Activated T-cell treated with anti-CD3 and anti-CD28 coated beads for 24 hours (primary cell): ENCODE data around the gene GABBR2.
"Not testable (repeated sequence)": the region's sequence is repeated elsewhere in the genome, so short reads cannot be mapped to it uniquely, and the experiment has no call there.

ENCODE experiments used
- DNase-seq: peaks from one replicate; pipeline ENCODE4 v3.0.0-alpha.2; 2020; ENCODE audit warnings: low read depth

The GABBR2 gene

DNA sequence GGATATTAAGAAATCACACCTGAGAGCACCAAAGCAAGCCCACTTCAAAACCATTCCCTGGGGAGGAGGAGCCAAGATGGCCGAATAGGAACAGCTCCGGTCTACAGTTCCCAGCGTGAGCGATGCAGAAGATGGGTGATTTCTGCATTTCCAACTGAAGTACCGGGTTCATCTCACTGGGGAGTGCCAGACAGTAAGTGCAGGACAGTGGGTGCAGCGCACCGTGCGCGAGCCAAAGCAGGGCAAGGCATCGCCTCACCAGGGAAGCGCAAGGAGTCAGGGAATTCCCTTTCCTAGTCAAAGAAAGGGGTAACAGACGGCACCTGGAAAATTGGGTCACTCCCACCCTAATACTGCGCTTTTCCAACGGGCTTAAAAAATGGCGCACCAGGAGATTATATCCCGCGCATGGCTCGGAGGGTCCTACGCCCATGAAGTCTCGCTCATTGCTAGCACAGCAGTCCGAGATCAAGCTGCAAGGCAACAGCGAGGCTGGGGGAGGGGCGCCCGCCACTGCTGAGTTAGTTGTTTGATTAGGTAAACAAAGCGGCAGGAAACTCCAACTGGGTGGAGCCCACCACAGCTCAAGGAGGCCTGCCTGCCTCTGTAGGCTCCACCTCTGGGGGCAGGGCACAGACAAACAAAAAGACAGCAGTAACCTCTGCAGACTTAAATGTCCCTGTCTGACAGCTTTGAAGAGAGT lies 200.4 kb downstream of the GABBR2 start:
- not testable (repeated sequence) for DNase-seq

DNA sequence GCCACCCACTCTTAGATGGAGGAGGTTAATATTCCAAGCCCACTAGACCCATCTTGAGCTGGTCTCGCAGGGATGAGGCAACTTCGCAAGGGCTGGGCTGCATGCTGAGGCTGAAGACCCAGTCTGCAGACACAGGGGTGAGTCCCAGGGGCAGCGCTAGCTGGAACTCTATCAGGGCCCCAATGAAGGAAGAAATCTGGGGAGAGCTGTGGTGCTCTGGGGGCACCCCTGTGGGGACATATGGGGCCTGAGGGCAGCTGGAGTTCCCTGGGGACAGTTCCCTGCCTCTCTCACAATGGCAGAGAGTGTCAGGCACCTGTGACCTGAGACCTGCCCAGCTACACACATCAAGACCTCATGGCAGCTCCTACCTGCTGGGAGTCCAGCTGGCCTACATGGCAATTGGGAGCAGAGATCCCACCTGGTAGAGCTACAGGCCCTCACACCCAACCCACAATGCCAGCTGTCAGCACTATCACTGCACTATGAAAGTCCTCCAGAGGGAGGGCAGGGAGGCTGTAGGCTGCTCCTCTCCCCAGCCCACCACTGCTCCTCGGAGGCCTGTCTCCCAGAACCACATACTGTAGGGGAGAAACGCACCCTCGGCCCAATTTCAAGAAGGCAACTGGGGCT lies 202.2 kb downstream of the GABBR2 start:
- no peak for DNase-seq

DNA sequence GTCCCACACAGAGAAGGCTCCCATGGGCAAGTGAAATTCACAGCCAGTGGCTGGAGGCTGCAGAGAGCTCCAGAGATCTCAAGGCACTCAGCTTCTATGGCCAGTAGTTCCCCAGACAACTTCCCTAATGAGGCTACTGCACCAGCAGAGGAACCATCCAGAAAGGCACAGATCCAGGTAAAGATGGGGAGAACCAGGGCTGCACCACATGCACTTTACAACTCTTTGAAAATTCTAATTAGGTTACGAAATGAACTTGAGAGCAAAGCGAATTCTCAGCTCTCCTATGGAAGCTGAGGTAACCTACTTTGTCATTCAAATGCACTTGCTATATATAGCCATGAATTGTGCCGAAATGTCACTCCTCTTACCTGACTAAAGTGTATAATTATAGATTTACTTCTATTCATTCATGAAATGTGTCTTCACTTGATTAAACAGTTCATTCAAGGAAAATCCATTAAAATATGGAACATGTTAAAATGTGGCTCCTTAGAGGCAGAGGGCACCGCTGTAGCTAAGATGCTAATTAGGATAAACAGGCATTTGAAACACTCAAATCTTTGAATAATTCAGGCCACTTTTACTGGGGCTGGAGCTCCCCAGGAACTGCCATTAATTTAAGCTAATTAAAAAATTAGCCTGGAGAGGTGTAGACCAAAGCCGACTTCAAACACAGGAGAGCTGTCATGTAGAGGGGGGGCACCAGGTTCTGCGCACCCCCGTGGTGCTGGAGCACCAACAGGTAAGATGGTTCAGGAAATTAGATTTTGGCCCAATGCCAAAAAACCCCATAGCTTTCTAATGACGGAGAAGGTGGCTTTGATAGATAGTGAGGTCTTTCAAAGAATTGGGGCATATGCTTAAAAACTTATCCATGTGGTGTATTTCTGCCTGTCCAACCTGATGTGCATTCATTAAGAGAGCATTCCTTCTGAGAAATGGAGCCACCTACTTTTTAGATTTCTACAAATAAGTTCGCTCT lies 204.1 kb downstream of the GABBR2 start:
- no peak for DNase-seq

DNA sequence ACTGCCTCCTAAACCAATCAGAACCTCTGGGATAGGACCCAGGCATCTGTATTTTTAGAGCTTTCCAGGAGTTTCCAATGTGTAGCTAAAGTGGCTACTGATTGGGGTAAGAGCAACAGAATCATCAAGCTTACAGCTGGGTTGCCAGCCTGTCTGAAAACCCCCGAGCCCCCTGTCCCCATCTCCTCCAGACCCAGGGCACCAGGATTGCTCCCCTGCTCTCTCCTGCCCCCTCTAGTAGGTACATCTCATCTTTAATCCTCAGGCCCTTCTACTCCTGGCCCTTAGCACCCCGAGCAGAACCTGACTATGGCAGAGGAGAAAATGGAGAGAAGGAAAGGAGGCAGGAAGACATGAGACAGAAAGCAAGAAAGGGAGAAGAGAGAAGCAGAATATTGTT lies 204.9 kb downstream of the GABBR2 start:
- no peak for DNase-seq

DNA sequence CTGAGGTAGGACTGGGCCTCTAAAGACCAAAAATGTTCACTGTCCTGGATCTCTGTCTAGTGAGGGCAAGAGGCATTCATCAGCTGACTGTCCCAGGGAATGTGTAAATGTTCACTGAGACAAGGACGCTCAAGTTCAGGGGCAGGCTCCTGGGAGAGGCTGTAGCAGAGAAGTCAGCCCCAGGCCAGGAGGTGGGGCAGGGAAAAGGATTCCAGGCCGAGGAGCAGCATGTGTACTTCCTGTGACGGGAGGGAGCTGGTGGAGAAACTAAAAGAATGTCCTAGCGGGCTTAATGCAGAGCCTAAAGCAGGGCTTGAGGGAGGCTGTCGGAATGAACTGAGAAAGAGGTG lies 205.8 kb downstream of the GABBR2 start:
- DNase-seq: no peak

DNA sequence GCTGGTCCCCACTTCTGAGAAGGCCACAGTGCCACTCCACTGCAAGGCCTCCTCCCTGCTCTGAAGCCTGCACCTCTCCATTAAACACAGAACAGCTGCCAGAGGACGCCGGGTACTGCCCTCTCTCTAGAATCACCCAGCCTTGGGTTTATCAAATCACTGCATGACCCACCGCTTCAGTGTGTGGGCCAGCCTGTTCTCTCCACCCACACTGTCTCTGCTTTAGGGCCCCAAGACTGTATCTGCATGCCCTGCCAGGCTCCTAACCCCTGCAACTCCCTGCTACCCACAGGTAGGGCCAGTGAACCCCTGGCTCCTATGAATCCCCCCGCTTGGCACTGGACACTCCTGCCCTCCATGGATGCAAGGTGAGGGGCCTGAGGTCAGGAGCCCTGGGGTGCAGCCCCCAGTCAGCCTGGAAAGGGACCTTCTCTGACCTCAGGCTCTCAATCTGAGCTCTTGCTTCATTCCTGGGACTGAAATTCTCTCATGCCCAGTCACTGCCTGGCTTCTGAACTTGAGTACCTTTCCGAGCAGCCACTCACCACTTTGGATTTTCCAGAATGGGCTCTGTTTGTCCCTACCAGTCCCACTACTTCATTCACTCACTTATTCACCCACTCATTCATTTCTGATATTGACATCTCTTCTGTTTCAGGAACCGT lies 206.3 kb downstream of the GABBR2 start:
- DNase-seq: no peak

DNA sequence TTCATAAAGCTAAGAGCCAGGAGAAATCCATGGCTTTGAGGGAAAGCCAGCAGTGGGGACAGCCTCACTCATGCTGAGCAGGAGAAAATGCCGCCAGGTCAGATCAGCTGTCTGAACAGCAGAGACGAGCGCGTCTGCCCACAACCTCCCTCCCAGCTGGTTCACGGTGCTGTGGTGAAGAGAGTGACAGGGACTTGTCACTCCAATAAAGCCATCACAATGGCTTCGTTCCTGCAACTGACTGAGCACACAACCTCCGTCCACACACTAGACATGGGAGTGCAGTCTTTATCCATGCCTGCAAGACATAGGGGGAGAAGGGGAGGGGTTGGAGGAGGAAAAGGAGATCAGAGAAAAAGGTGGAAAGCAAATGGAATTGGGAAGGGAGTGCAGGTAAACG lies 206.9 kb downstream of the GABBR2 start:
- DNase-seq: no peak

DNA sequence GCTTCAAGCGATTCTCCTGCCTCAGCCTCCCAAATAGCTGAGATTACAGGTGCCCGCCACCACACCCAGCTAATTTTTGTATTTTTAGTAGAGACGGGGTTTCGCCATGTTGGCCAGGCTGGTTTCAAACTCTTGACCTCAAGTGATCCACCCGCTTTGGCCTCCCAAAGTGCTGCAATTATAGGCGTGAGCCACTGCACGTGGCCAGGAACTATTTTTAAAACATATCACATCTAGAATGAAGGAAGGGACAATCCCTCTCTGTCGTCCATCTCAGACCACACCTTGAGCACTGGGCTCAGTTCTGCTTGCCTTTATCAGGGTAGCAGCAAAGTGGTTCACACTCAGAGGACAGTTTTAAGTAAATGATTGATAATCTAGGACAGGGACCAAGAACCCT lies 207.5 kb downstream of the GABBR2 start:
- not testable (repeated sequence) for DNase-seq

DNA sequence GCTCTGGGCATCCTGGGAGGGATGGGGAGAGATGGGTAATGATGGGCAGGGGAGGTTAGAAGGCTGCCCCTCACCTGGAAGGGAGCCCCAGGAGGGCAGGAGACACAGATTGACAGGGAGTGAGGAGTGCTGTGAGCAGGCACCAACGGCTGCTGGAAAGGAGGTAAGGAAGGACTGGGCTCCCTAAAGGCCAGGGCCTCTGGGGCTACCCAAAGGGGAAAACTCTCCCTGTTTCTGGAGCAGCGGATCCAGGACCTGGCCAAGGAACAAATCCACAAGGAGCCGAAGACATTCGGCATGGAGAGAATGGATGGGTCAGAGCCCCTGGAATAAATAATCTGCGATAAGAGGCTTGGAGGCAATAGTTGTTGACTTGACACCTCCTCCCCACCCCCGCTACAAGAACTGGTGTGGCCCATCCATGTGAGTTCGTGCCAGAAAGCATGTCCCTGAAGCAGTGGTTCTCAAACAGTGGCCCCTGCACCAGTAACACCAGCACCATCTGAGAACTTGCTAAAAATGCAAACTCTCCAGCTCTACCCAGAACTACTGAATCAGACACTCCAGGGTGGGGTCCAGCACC lies 208.3 kb downstream of the GABBR2 start:
- no peak for DNase-seq

DNA sequence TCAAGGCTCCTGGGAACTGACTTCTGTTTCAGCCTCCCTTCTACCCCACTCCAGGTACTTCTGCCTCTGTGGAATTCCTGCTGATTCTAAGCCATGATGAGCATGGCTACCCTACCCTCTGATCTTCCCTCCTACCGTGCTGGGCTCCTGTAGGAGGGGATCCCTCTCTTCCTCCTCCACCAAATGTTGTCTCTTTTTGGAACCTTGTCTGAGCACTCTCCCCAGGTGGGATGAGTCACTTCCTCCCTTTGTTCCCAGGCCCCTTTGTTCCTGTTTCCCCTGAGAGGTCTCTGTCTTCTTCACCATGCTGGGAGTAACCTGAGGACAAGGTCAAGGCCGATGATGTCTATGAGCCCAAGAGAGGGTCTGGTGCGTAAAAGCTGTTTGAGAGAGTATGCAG lies 213.2 kb downstream of the GABBR2 start:
- DNase-seq: no peak

DNA sequence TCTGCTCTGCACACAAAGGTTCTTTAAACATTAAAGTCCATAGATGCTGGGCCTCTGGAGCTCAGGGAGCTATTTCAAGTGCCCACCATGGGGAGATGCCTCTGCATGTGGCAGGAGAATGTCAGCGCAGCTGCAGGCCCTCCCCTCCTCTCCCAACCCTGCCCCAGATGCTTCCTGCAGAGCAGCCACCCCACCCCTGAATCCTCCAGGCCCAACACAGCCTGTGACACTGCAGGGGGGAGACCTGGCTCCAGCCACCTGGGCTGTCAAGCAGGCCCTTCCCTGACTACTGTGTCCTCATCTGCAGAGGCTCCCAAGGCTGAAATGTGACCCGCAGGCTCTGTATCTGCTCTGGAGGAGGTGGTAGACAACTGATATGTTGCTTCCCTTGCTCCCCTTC lies 213.9 kb downstream of the GABBR2 start:
- no peak for DNase-seq

DNA sequence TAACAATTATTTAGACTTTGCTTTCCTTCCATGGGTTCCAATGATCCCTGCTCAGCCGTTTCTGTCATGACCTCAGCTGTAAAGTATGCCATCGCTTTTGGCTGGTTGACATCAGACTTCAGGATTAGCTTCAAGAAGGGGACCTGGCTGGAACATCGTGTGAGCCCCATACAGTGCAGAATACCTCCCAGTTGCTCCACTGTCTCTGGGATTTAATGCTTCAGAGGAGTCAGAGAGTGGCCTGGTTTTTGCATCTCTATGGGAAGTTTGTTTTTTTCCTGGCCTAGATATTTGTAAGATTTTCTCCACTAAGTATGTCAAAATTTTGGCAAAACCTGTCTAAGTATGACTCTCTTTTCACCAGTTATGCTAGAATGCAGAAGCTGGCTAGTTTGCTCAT lies 216.9 kb downstream of the GABBR2 start:
- no peak for DNase-seq

DNA sequence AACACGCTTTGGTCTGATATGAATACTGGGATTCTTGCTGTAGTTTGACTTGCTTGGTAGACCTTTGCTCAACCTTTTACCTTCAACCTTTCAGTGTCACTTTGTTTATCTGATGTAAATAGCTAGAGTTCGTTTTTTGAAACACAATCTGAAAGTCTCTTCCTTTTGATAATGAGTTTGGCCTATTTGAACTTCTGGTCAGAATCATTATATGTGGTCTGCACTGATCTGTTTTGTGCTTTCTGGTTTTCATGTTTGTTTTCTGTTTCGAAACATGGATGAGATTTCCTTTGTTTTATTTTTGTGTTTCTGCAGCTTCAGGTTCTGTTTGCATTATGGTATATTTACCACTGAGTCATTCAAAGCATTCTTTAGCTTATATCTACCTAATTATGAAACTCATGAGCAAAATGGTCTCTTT lies 217.5 kb downstream of the GABBR2 start:
- DNase-seq: no peak

DNA sequence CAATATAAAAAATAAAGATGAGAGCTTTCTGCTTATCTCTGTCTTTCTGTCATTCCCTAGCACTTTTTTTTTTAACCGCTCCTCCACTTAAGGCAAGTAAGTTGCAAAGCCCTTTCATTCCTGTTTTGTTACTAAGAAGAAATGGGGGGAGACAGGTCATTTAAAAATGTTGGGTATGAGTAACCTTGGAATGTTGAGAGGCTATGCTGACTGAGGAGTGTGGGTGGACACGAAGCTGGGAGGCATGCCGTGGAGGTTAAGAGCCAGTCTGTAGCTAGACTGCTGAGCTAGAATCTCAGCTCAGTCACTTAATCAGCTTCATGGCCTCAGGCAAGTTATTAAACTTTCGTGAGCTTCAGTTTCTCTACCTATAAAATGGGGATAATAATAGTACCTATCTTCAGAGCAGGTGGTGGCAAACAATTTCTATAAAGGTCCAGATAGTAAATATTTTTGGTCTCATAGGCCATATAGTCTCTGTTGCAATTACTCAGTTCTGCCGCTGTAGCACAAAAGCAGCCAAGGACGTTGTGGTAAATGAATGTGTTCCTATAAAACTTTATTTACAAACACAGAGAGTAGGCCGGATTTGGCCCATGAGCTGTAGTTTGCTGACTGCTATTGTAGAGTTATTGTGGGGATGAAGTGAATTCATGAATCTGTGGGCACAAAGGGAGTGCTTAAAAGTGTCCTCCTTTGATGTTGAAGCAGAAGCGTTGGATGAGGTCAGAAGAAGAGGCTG lies 220.0 kb downstream of the GABBR2 start:
- no peak for DNase-seq

DNA sequence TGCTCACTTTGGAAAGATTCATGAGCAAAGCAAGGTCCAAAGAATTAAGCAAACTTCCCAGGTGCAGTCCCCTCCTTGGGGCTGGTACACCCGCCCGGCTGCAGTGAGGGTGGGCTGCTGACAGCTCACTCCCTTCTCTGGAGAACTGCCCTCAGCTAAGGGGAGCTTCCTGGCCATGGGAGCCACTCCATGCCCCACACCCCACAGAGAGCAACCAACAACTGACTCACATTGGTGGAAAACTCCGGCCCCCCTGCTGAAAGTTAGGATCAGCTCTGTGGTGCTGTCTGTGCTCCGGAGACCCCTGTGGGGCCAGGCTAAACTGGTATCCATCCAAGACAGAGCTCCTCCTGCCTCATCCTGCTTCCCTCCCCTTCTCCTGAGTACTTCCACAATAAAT lies 223.0 kb downstream of the GABBR2 start:
- no peak for DNase-seq

DNA sequence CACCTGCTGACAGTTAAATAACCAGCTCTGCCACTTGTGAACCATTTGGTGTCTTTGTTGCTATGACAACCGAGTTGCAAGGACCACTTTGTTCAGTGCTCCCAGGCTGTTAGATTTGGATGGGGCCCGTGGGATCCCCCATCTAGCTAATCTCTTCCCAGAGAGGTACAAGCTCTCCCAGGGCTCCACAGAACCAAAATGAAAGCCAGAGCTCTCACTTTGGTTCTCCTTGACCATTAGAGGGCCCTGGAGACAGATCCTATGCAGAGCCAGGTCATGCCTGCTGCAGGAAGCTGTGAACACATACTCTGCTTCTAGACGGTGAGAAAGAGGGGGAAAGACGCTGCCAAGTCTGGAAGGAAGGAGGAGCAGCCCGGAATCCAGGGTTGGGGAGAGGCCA lies 224.6 kb downstream of the GABBR2 start:
- no peak for DNase-seq

DNA sequence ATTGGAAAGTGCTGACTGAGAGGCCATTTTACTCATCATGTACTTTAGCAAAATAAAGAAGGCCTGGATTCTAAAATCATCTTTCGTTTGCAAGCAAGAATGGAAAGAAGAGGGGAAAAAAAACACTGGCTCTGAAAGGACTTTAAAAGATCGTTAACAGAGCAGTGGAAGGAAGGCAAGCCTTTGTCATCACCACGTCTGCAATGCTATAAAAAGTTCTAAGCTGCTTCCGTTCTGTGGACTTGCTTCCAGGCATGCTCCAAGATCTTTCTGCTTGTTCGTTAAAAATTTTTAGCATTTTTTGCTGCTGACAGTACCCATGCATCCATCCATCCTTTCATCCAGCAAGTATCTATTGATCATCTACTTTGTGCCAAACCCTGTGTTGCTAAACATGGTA lies 226.5 kb downstream of the GABBR2 start:
- no peak for DNase-seq

DNA sequence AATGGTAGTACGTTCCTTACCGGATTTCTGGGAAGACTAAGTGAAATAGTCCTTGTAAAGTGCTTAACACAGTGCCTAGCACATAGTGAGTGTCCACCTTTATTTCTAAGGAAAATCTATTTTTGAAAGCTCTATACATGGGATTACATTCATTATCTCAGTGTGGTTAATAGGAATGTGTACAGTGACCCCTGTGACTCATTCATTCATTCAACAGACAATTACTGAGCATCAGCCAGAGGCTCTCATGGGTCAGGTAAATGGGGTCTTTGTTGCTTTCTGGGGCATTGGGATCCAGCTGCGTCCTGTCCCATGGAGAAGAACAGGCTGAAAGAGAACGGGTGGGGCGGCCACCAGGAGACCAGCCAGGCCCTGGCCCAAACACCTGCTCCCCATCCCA lies 227.1 kb downstream of the GABBR2 start:
- no peak for DNase-seq

DNA sequence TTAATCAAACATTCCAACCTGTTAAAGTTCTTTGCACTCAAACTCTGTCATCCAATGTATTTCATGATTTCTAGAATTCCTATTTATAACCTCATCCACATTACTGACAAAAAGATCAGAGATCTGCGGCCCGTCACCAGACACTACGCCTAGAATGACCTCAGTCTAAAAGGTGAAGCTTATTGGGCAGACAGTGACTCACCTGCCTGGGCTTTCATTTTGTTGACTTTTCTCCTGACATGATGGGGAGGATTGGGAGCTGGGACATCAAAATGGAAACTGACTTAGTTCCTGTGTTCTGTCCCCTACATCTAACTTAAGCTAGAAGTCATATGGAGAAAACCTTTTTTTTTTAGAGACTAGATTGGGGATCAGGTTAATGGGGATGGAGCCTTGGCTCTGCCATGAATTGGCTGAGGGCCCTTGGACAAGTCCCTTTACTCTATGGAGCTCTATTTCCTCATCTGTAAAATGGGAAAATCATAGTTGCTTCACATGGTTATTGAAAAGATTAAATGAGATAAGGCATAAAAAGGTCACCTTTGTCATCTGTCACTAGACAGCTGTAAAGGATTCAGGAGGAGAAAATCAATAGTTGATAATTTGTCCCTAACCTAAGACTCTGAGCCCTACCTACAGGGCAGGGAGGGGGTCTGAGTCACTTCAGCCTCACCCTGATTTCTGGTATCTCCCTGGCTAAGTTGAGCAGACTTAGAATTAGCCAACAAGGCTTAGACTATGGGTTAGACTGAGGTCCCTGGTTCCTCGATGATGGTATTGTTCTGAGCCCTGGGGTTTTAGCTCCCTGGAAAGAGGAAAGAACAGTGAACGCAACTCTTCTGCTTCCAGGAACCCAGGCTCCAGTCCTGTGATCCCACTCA lies 228.5 kb downstream of the GABBR2 start:
- no peak for DNase-seq

DNA sequence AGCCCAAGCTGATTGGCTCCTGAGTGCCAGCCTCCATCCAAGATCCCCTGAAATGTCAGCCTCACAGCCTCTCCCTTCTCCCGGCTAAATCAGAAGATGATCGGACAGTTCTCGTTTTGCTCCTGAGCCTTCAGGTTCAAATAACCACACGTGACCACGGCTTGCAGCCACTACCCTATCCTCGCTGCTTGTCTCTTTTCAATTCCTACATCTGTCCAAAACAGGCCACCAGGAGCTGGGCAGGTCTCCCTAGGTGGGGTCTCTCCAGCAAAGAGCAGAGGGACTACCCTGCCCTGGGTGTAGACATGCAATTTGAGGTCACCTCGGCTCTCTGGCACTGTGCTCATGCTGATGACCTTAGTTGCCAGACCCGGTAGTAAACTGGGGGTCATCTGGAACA lies 229.3 kb downstream of the GABBR2 start:
- no peak for DNase-seq
